Measurements from ENCODE around the gene SRPK2. TPM values are rescaled to one million over a fixed set of nuclear protein-coding genes. Genes with fewer than 3 reads are reported as not detected.

The SRPK2 gene
- total RNA-seq, 2 donors from 2014 or later, result 52.6 to 99.5 TPM

- TF ChIP-seq, protein P1, sequence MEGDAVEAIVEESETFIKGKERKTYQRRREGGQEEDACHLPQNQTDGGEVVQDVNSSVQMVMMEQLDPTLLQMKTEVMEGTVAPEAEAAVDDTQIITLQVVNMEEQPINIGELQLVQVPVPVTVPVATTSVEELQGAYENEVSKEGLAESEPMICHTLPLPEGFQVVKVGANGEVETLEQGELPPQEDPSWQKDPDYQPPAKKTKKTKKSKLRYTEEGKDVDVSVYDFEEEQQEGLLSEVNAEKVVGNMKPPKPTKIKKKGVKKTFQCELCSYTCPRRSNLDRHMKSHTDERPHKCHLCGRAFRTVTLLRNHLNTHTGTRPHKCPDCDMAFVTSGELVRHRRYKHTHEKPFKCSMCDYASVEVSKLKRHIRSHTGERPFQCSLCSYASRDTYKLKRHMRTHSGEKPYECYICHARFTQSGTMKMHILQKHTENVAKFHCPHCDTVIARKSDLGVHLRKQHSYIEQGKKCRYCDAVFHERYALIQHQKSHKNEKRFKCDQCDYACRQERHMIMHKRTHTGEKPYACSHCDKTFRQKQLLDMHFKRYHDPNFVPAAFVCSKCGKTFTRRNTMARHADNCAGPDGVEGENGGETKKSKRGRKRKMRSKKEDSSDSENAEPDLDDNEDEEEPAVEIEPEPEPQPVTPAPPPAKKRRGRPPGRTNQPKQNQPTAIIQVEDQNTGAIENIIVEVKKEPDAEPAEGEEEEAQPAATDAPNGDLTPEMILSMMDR (IDR thresholded peaks at IDR 0.05), result no peak
- TF ChIP-seq POLR2AphosphoS5 (IDR thresholded peaks at IDR 0.05) (no peak), POLR2A (IDR thresholded peaks at IDR 0.05) (no peak)
- no peak overlapping the region for H3K4me3 ChIP-seq
- H3K36me3 ChIP-seq, result no peaks in the 10 kb centered on the region
- H3K9me3 ChIP-seq, result no peaks in the 10 kb centered on the region
- no peak overlapping the region for H3K27ac ChIP-seq
- no peak for DNase-seq (ENCODE audit: low spot score)
- 63% methylated on average over 1 of the region's 1 CpG for whole genome bisulfite sequencing
- H3K27me3 ChIP-seq (replicated peaks; ENCODE audit: insufficient read depth), result no peaks in the 10 kb centered on the region
- no peaks in the 10 kb centered on the region for H3K4me1 ChIP-seq (replicated peaks)
- intact Hi-C loops (cut with DNase I), result no loop called here
These were observed 215.1 kb downstream of the SRPK2 start for GRCh38 chr7:105173586-105173985.

GRCh38 chr7:105164751-105165150 is 224.0 kb downstream of the SRPK2 start:
- WGBS, result 90% methylated on average over 1 of the region's 1 CpG
- H3K36me3 ChIP-seq, result no peaks in the 10 kb centered on the region
- H3K9me3 ChIP-seq, result no peaks in the 10 kb centered on the region
- no peak for DNase-seq (ENCODE audit: low spot score)
- H3K4me1 ChIP-seq (replicated peaks), result no peaks in the 10 kb centered on the region
- no peaks in the 10 kb centered on the region for H3K27me3 ChIP-seq (replicated peaks; ENCODE audit: insufficient read depth)
- intact Hi-C loops (cut with DNase I), result no loop called here
- H3K4me3 ChIP-seq, result no peak overlapping the region
- TF ChIP-seq, protein P1 (IDR thresholded peaks at IDR 0.05), result no peak
- TF ChIP-seq POLR2AphosphoS5 (IDR thresholded peaks at IDR 0.05) (no peak), POLR2A (IDR thresholded peaks at IDR 0.05) (no peak)
- H3K27ac ChIP-seq, result no peak overlapping the region

DNA sequence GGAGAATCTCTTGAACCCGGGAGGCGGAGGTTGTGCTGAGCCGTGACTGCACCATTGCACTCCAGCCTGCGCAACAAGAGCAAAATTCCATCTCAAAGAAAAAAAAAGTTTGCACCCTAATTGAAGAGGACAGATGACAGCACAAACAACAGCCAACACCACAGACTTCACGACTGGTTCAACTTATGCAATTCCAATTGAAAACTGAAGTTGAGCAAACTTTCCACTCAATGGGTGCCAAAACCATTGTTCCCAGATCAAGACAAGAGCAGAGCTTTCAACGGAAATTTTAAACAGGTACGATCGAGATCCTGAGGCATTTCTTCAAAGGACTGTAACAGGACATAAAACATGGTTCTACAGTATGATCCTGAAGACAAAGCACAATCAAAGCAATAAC is 225.0 kb downstream of the SRPK2 start:
- no peak for DNase-seq (ENCODE audit: low spot score)
- no peak overlapping the region for H3K4me3 ChIP-seq
- TF ChIP-seq, protein P1 (IDR thresholded peaks at IDR 0.05), result no peak
- intact Hi-C loops (cut with DNase I), result no loop called here
- H3K27me3 ChIP-seq (replicated peaks; ENCODE audit: insufficient read depth), result no peaks in the 10 kb centered on the region
- H3K36me3 ChIP-seq, result no peaks in the 10 kb centered on the region
- H3K4me1 ChIP-seq (replicated peaks), result no peaks in the 10 kb centered on the region
- WGBS, result 73% methylated on average over 8 of the region's 8 CpGs
- no peak overlapping the region for H3K27ac ChIP-seq
- H3K9me3 ChIP-seq, result no peaks in the 10 kb centered on the region

DNA sequence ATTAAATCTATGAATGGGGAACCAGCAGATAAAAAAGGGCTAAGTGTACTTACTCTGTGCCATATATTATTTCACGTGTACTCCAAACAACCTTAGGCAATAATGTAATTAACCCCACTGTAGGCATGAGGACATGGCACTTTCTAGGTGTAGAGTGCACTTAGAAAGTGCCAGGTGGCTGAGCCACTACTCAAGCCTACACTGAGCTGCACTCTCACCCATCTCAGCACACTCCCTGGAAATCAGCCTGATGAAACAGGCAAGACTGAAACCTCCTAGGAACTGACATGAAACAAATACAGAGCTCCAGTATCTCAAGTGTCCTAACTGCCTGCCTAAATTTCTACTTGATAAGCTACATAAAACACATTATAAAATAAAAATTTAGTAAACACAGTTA is 227.4 kb downstream of the SRPK2 start:
- Histone ChIP-seq H3K4me3 (no peak overlapping the region), H3K9me3 (no peaks in the 10 kb centered on the region), H3K27me3 (replicated peaks; ENCODE audit: insufficient read depth) (no peaks in the 10 kb centered on the region), H3K4me1 (replicated peaks) (no peaks in the 10 kb centered on the region), H3K36me3 (no peaks in the 10 kb centered on the region), H3K27ac (no peak overlapping the region)
- TF ChIP-seq POLR2A (IDR thresholded peaks at IDR 0.05) (no peak), POLR2AphosphoS5 (IDR thresholded peaks at IDR 0.05) (no peak)
- TF ChIP-seq, protein P1 (IDR thresholded peaks at IDR 0.05), result no peak
- 92% methylated on average over 1 of the region's 1 CpG for WGBS
- DNase-seq (ENCODE audit: low spot score), result no peak
- intact Hi-C loops (cut with DNase I), result no loop called here

DNA sequence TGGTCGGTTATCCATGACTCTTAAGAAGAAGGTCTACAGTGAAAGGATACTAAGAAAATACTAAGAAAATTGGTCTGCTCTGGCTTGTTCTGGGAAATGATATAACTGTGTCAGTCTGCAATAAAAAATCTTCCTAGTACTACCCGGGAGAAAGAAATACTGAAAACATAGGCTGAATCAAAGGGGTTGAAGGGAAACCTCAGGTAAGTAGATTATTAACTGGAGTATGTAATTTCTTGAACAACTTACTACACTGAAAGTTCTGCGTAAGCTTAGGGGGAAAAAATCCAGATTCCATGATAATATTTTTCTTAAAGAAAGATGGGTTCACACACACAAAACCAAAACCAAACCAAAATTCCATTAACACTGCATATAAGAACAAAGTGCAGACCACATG is 231.4 kb downstream of the SRPK2 start:
- WGBS, result 97% methylated on average over 3 of the region's 3 CpGs
- Histone ChIP-seq H3K4me1 (replicated peaks) (no peaks in the 10 kb centered on the region), H3K27me3 (replicated peaks; ENCODE audit: insufficient read depth) (no peaks in the 10 kb centered on the region), H3K9me3 (no peaks in the 10 kb centered on the region), H3K4me3 (no peak overlapping the region), H3K27ac (no peak overlapping the region), H3K36me3 (no peaks in the 10 kb centered on the region)
- TF ChIP-seq, protein P1 (IDR thresholded peaks at IDR 0.05), result no peak
- TF ChIP-seq POLR2AphosphoS5 (IDR thresholded peaks at IDR 0.05), result no peak
- no peak for TF ChIP-seq POLR2A (IDR thresholded peaks at IDR 0.05)
- DNase-seq (ENCODE audit: low spot score), result no peak
- intact Hi-C loops (cut with DNase I), result no loop called here

Measured in prostate gland (tissue), 2 donors.